Heart right ventricle (tissue), 16 donors: Measurements from ENCODE around the gene CTXN2. TPM values are rescaled to one million over a fixed set of nuclear protein-coding genes. Genes with fewer than 3 reads are reported as not detected.

ENCODE experiments used
- ATAC-seq, 8 donors: fragments of 200-7000 bp; cut with Tn5 transposase; one replicate each; pipeline ENCODE4 v1.9.1; 2020; ENCODE audit warnings: mild to moderate bottlenecking in 8 of 8, moderate library complexity in 8 of 8, moderate number of reproducible peaks in 1 of 8
- DNase-seq, 2 donors: peaks; one replicate each; pipeline ENCODE4 v3.0.0-alpha.2; 2020
- H3K27ac ChIP-seq, 10 donors: fragments of 200-600 bp; sonication (generic) in 2 of 10; one replicate each; pipeline versions ENCODE4 v1.5.0 to v1.8.0; 2020 to 2022; ENCODE audit warnings: mild to moderate bottlenecking in 3 of 10
- H3K27me3 ChIP-seq, 7 donors: fragments of 200-600 bp; one replicate each; pipeline ENCODE4 v1.8.0; 2021 to 2022; ENCODE audit warnings: mild to moderate bottlenecking in 2 of 7
- H3K36me3 ChIP-seq, 9 donors: fragments of 200-600 bp; sonication (generic) in 1 of 9; one replicate each; pipeline versions ENCODE4 v1.5.0 to v1.8.0; 2020 to 2022; ENCODE audit warnings: mild to moderate bottlenecking in 2 of 9
- H3K4me1 ChIP-seq, 9 donors: fragments of 200-600 bp; sonication (generic) in 1 of 9; one replicate each; pipeline versions ENCODE4 v1.5.0 to v1.8.0; 2020 to 2022; ENCODE audit warnings: mild to moderate bottlenecking in 4 of 9
- H3K4me3 ChIP-seq, 10 donors: fragments of 200-600 bp; sonication (generic) in 2 of 10; one replicate each; pipeline versions ENCODE4 v1.5.0 to v1.8.0; 2020 to 2022; ENCODE audit warnings: mild to moderate bottlenecking in 7 of 10, moderate library complexity in 2 of 10
- H3K9me3 ChIP-seq, 11 donors: fragments of 200-600 bp in 10 of 11; sonication (generic) in 2 of 11; one replicate each; pipeline versions ENCODE4 v1.5.0 to v1.8.0; 2013 to 2022; ENCODE audit warnings: mild to moderate bottlenecking in 2 of 11, control low read depth in 1 of 11, moderate library complexity in 1 of 11
- WGBS, 2 donors: extraction: QIAGEN DNeasy Blood & Tissue Kit; methylation state at CpG; one replicate each; pipeline ENCODE4 v1.1.7; 2013; ENCODE audit warnings: inconsistent platforms in 1 of 2; 5-methylcytosine and 5-hydroxymethylcytosine counted together
- intact Hi-C, 10 donors: fragments of 100-400 bp; cut with DNase I; formaldehyde crosslinking; loops; one replicate each; pipeline versions ENCODE4 v1.11.1 to v1.14.2; 2022
- long read RNA-seq, 3 donors: library from polyadenylated mRNA; unstranded; transcript quantifications; one replicate each; pipeline ENCODE4 v2.0.0, GENCODE V29; 2020 to 2021
- polyA plus RNA-seq, 2 donors: library from polyadenylated mRNA; stranded (reverse); fragments of 200-250 nt; gene quantifications; one replicate each; pipeline ENCODE4 v1.2.3, GENCODE V29; 2013
- total RNA-seq, 10 donors: library from RNA; stranded (reverse); fragmentation: NEBNext Ultra II Directional in 3 of 10; extraction: Animal tissue kit (Norgen Biotek cat#: 25700) in 3 of 10; gene quantifications; one replicate each; pipeline versions ENCODE4 v1.2.1 to v1.2.4, GENCODE V29; 2021 to 2023
- TF ChIP-seq, protein P1 (sequence below), 9 donors: fragments of 200-600 bp; sonication (generic) in 2 of 9; IDR thresholded peaks; one replicate each; pipeline versions ENCODE4 v1.5.0 to v1.8.0; 2021 to 2022; ENCODE audit warnings: antibody characterized with exemption in 9 of 9, mild to moderate bottlenecking in 5 of 9, moderate library complexity in 1 of 9
- donor health status: Arrhythmogenic right ventricular cardiomyopathy.
- donor health status: ischemic (EF 13 %, LVEDD 7.1; RV severe dilation, severe dysfunction).
- donor health status: healthy with polysubstance abuse.
- donor health status: DM: no; HTN: yes; CAD: no.
- donor health status: DM: no; HTN: no; CAD: no.
- donor health status: ischemic (EF 25% LVEDD 6.9; RV normal size, moderate dysfunction).
- donor health status: ischemic (EF 25% LVEDD 5.7; RV mildly dilated, moderate dysfunction).
- donor health status: healthy.
- donor health status: DM: yes; HTN: yes; CAD: no.
- donor health status: Ischemic cardiomyopathy.
- donor health status: ischemic (EF 35%, LVEDD 5.7; RV mildly dilated, moderate dysfunction).
- donor health status: nonischemic (EF 11% LVEDD 7.7; RV severe dilation, severe dysfunction).
- donor health status: DM: yes; HTN: yes; CAD: no.
- donor health status: PGD.
- donor health status: ischemic (EF 29% LVEDD 5.4; RV normal size, mild dysfunction).
- donor health status: nonischemic (EF 23%, LVEDD 6.1; RV moderate dilation, normal function).

Gene CTXN2
- total RNA-seq (not detected), polyA plus RNA-seq (not detected)
- long read RNA-seq, donor 1, result 0 reads
- long read RNA-seq, donor 2, result 0 reads
- long read RNA-seq, donor 3, result 0 reads

GRCh38 chr15:48191574-48192225 is at the start of gene CTXN2:
CTXN2 (plus strand) TSS chr15:48191665; CDS start chr15:48201301, 9,636 bp downstream.
- DNase-seq, result no peak
- peaks cover 0 to 6% (median 0%) of the 10 kb centered on the region in 9 donors for H3K4me1 ChIP-seq
- no peak for ATAC-seq
- H3K36me3 ChIP-seq, result no peaks in the 10 kb centered on the region
- 7% methylated on average over 31 of the region's 31 CpGs for WGBS, 2 donors
- intact Hi-C loops, result loop anchor here in 1 of 10 donors (10.0 kb wide), 1 partner anchor 57 kb away; no protein-coding TSS in a partner anchor
- peak within 1 kb of the TSS in 2 of 10 donors; percentile 11 to 16 for H3K4me3 ChIP-seq
- H3K27me3 ChIP-seq, result peaks cover 0 to 41% (median 18%) of the 10 kb centered on the region in 7 donors
- H3K27ac ChIP-seq, result no peak within 1 kb of the TSS
- no peaks in the 10 kb centered on the region for H3K9me3 ChIP-seq
- TF ChIP-seq, protein P1, sequence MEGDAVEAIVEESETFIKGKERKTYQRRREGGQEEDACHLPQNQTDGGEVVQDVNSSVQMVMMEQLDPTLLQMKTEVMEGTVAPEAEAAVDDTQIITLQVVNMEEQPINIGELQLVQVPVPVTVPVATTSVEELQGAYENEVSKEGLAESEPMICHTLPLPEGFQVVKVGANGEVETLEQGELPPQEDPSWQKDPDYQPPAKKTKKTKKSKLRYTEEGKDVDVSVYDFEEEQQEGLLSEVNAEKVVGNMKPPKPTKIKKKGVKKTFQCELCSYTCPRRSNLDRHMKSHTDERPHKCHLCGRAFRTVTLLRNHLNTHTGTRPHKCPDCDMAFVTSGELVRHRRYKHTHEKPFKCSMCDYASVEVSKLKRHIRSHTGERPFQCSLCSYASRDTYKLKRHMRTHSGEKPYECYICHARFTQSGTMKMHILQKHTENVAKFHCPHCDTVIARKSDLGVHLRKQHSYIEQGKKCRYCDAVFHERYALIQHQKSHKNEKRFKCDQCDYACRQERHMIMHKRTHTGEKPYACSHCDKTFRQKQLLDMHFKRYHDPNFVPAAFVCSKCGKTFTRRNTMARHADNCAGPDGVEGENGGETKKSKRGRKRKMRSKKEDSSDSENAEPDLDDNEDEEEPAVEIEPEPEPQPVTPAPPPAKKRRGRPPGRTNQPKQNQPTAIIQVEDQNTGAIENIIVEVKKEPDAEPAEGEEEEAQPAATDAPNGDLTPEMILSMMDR (IDR thresholded peaks at IDR 0.05), result no peak

DNA sequence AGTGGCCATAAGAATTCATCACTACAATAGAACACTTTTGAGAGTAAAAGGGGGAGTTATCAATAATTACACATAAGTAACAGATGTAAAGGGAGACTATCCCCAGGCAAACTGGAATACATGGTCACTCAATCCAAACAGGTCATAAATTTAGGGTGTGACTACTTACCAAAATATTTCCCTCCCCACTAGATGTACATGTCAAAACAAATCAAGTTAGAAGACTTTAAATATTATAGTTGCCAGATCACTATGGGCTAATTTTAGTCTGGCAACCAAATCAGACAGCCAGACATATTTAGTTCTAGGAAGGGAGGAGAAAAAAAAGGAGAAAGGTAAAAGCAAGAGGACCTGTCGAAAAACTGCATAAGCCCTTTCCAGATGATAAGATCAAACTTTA is 47.6 kb upstream of the CTXN2 start:
- intact Hi-C loops, result no loop called here
- peaks cover 0 to 18% (median 0%) of the 10 kb centered on the region in 9 donors for H3K36me3 ChIP-seq
- TF ChIP-seq, protein P1 (IDR thresholded peaks at IDR 0.05), result no peak
- H3K27me3 ChIP-seq, result no peaks in the 10 kb centered on the region
- peak; percentile 46 to 98 (median 80) for ATAC-seq
- WGBS, 2 donors, result 42 to 63% methylated on average over 1 of the region's 1 CpG
- no peak overlapping the region for H3K4me3 ChIP-seq
- H3K9me3 ChIP-seq, result no peaks in the 10 kb centered on the region
- peaks cover 0 to 17% (median 8%) of the 10 kb centered on the region in 9 donors for H3K4me1 ChIP-seq
- DNase-seq, result no peak
- H3K27ac ChIP-seq, result peak overlapping the region in 6 of 10 donors; percentile 4 to 61 (median 52)

- Histone ChIP-seq H3K27me3 (no peaks in the 10 kb centered on the region), H3K9me3 (no peaks in the 10 kb centered on the region), H3K4me3 (no peak overlapping the region), H3K27ac (peak overlapping the region in 4 of 10 donors; percentile 45 to 61 (median 54)), H3K36me3 (peaks cover 0 to 23% (median 0%) of the 10 kb centered on the region in 9 donors), H3K4me1 (peaks cover 0 to 17% (median 8%) of the 10 kb centered on the region in 9 donors)
- 65 to 74% methylated on average over 1 of the region's 1 CpG for WGBS, 2 donors
- ATAC-seq (no peak), DNase-seq (no peak)
- intact Hi-C loops, result no loop called here
- TF ChIP-seq, protein P1 (IDR thresholded peaks at IDR 0.05), result no peak
Measured at GRCh38 chr15:48144889-48145288, 46.6 kb upstream of the CTXN2 start.

GRCh38 chr15:48145923-48146322 is 45.5 kb upstream of the CTXN2 start:
- no peak for DNase-seq
- H3K4me3 ChIP-seq, result no peak overlapping the region
- peaks cover 0 to 32% (median 0%) of the 10 kb centered on the region in 9 donors for H3K36me3 ChIP-seq
- H3K27ac ChIP-seq, result no peak overlapping the region
- H3K9me3 ChIP-seq, result no peaks in the 10 kb centered on the region
- ATAC-seq, result no peak
- H3K4me1 ChIP-seq, result peaks cover 0 to 17% (median 8%) of the 10 kb centered on the region in 9 donors
- intact Hi-C loops, result no loop called here
- no peaks in the 10 kb centered on the region for H3K27me3 ChIP-seq
- TF ChIP-seq, protein P1 (IDR thresholded peaks at IDR 0.05), result no peak
